Activated CD4-positive, alpha-beta T cell treated with anti-CD3 and anti-CD28 coated beads, Interleukin-2, amount 50 U/mL, for 16 hours (primary cell): ENCODE results near the gene TMEM163.

Source experiments
- DNase-seq: peaks from one replicate; pipeline ENCODE4 v3.0.0-alpha.2; 2020

The TMEM163 gene

DNA sequence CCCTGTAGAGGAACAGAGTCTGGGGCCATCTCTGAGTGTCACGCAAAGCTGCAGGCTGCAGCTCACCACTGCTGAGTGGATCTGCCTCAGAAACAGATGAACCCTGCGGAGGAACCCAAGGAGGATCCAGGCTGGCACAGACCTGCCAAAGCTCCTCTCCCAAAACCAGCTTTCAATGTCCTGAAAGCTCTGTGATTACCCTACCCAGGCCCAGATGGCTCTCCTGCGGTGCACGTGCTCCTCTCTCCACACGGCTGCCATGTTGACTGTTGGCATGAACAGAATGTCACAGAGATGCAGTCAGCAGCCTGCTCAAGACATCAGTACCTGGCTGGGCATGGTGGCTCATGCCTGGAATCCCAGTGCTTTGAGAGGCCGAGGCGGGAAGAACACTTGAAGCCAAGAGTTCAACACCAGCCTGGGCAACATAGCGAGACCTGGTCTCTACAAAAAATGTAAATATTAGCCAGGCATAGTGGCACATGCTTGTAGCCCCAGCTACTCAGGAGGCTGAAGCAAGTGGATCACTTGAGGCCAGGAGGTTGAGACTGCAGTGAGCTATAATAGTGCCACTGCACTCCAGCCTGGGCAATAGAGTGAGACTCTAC, 248.1 kb downstream of the TMEM163 start:
- no peak for DNase-seq

DNA sequence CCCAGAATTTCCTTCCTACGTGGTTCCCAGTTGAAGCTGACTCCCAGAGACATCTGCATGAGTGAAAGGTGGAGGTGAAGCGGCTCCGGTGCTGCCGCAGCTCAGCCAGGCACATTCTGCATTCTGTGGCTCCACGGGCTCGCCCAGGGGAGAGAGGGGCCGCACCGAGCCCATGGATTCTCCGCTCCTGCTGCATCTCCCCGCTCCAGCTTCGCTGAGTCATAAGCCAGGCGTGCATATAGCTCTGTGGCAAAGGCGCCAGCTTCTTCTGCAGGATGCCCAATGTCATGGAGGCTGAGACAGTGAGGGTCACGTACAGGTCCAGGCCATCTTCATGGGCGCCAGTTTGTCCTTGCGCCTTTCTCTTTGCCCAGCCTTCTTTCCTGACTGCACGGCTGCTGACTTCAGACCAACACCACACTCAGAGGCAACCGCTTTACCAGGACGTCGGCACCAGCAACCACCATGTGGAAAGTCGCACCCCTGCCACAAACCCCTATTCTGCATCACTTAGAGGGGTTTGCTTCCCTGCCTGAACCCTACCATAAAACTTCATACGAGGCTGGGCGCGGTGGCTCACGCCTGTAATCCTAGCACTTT, 249.2 kb downstream of the TMEM163 start:
- no peak for DNase-seq

DNA sequence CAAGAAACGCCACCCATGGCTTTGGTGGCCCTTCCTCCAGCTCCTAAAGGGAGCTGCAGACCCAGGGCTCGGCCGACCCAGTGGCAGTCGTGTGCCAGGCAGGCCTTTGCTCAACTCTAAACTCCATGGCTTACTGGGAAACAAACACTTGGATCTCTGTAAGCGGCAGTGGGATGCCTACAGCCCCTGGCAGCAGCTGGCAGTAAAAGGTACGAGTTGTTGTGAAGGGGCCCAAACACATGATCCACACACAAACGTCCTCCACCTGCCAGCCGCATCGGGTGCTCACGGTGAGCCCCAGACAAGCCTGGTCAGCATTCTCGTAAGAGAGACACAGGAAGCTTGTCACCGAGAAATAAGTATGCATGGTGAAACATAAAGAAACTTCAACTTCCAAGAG, 250.0 kb downstream of the TMEM163 start:
- DNase-seq: no peak

DNA sequence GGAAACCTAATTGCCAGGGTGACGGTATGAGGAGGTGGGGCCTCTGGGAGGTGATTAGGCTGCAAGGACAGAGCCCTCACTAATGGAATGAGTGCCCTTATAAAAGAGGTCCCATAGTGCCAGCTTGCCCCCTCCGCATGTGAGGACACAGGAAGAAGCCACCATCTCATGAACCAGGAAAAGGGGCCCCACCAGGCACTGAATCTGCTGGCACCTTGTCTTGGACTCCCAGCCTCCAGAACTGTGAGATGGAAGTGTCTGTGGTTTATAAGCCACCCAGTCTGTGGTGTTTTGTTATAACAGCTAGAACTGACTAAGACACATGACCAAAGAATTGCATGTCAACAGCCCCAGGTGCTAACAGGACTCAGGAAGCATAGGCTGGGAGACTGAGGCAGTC, 250.6 kb downstream of the TMEM163 start:
- no peak for DNase-seq

DNA sequence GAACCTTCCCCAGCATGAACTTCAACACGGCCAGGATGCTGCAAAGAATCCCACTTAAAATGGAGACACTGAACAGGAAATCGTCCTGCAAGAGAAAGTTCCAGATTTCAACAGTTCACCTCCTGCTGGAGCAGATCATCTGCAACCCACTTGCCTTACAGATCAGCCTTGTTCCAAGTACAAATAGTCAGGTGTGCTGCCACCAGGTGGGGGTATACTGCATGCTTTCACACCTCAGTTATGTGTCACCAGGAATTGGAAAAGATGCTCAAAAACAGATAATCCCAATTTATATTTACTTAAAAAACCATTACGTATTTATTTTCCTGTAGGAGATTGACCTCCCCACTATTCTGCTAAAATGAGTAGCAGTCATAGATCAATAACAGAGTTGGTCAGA, 252.7 kb downstream of the TMEM163 start:
- DNase-seq: peak; percentile 9

DNA sequence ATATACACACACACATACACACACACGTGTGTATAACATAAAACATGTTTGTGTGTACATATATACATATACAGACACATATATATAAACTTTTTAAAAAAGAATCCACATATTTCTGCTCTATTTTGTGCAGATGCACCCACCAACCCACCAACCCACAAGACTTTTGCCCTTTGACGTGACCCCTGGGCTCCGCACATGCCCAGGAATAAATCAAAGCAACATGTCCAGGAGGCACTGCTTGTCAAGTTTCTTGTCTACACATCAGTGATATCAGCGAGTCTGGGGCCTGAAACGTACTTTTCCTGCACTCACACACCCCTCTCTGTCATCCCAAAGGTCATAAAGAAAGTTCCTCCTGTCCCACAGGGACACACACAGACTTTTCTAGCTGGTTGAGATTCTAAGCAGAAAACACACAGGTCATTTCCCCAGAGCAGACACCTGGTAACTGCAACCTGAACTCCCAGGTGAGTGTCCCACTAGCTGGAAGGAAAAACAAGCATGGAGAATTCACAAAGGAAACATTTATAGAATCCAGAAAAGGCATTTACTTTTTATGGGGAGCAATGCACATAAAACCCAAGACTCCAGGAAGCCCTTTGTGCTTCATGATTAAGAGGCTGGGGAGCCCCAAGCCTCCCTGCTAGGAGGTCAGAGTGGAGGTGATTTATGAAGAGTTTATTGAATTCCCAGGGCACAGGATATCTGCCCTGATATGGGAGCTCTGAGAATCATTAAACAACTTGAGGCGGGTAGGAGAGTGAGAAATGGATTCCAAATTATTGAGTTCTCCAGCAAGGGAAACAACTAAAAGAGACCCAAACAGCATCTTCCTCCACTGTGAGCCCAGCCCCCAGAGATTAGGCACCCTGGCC, 253.3 kb downstream of the TMEM163 start:
- no peak for DNase-seq

DNA sequence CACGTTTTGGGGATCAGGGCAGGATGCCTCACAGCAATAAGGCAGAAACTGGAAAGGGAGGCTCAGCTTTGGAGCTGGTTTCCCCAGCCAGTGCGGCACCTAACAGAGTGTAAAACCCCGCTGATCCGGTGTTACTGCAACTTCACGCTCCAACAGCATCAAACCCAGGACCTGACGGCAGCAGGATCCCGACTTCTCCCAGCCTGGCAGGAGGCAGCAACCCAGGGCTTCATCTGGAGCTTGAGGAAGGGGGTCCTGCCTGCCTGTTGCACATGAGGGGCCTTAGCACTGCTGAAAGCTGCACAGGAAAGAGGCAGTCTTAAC, 255.1 kb downstream of the TMEM163 start:
- no peak for DNase-seq

DNA sequence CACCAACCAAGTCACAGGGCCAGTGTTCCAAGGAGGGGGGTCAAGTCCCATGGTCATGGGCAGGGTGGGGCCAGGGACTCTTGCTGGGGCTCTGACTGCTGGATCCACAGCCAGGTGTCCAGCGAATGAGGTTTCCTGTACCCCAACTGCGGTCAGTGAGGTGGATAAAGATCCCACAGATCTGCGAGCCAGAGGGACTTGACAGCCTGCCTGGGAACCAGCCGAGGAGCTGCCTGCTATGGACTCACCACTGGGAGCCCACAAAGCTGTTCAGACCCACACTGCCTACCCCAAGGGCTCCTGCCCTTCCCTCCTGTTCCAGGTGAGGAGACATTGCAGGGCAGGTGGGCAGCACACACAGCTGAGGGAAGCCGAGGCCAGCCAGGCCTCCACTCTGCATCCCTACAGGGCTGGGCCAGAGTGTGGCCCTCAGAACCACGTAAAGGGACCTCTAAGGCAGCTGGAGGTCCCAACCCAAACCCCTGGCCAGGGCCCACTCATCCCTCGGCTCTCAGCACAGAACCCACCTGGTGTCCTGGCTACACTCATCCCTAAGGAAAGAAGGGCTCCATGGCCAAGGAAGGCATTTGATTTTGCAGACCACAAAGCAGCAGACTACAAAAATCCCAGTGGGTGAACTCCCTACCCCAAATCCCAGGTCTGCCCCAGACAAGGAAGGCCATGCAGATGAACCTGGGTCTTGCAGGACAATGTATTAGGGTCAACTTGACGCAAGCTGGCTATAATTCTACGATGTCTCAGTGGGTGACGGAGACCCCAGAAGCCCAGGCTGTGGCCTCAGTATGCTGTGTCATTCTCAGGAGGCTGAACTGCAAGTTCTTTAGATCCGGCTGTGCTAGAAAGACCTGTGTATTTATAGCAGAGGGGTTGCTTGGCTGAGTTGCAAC, 255.8 kb downstream of the TMEM163 start:
- DNase-seq: no peak

DNA sequence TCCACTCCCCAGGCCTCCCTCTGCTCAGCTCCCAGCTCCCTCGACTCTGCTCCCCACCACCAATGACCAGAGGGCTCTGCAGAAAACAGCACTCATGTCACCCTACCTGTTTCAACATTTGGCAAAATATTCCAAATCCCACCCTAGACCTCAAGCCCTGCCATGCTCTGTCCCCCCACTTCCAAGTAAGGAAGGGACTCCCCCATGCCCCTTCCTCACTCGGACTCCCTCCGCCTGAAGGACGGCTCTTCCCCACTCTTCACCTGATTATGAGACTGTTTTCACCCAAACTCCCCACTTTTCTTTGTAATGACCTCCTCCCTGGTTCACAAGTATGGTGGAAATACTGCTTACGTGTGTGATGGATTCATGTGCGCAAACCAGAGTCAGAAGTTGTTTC, 256.5 kb downstream of the TMEM163 start:
- DNase-seq: no peak

DNA sequence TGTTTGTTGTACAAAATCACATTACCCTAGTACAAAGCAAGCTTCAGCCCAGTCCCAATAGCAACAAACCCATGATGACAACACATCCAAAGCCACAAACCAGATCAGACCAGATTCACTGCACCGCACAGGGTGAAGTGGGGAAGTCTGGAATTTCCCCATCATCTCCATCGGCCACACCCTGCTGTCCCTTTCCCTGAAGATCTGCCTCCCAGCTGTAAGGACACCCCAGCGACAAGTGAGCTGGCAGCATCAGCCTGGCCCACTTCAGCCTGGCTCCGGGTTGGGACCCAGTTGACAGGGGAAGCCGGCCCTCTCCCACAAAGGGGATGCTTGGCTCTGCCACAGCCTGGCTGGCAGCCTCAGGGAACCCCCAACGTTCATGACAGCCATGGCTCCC, 257.3 kb downstream of the TMEM163 start:
- DNase-seq: no peak

DNA sequence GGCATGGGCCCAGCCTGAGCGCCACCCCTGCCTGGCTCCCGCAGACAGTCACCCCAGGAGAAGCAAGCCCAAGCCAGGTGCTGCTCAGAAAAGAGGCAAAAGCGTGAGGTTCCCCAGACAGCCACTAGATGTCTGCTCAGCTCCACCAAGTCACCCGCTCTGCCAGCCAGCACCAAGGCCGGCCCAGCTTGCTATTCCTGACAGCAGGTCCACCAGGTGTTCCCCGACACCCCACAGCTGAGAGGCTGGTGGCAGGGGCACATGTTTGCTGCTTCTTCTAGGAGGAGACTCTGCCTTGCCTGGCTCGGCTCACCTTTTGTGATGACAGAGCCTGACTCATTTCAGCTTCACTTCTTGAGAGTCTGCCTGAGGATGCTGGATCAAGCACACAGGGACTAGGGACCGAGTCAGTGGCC, 258.2 kb downstream of the TMEM163 start:
- DNase-seq: peak; percentile 35

DNA sequence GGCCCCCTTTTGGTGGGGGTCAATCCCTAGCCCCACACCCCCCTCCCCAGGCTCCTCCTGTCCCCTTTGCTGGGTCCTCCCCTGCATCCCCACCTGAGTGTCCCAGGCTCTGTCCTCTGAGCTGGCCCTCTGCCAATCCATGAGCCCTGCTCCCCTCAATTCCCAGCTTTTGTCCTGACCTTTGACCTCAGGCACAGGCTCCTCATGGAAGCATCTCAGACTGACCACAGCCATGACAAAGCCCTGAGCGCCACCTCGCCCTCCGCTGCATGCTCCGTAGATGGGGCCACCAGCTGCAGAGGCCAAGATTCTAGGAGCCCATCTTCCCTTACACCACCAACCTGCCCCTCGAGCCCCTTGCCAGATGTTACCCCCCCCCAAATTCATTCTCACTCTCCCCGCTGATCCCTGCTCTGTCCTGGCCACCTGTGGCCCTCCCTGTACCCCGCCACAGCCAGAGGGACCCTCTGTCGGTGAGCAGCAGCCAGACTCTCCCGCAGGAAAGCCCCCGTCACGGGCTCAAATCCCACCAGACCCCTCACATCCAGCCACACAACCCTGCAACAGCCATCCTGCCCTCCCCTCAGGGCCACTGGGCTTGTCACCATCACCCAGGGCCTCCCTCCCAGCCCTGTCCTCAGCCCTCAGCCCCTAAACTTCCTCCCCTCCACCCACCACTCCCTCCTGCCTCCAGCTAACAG, 258.9 kb downstream of the TMEM163 start:
- DNase-seq: no peak

DNA sequence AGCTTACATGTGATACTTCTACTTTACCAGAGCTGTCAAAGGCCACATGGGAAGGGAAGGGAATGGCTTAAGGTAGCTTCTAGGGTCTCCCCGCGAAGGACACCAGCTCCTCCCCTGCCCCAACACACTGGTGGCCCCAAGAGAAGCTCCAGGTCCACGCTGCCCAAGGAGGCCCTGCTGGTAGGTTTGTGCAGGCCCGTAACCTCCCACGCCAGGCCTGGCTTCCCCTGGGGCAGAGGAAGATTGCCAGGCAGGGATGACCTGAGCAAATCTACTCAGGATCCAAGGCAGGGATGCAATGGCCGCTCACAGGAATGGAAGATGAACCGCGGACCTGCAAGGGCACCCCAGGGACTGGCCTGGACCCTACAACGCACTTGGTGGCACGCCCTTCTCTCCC, 259.9 kb downstream of the TMEM163 start:
- no peak for DNase-seq

DNA sequence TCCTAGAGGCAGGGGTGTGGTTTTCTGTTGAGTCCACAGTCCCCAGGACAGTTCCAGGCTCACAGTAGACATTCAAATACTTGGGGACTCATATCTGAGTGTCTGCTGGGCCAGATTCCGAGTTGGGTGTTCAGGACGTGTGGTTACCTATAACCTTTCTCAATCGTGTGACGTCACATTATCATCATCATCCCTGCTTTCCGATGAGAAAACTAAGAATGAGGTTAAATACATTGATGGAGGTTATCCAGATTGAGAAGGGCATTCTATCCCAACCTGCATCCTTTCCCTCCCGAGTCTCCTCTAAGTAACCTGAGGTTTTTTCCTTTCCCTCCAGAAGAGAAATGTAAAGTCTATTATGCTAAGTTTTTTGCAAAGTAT, 260.3 kb downstream of the TMEM163 start:
- DNase-seq: no peak

DNA sequence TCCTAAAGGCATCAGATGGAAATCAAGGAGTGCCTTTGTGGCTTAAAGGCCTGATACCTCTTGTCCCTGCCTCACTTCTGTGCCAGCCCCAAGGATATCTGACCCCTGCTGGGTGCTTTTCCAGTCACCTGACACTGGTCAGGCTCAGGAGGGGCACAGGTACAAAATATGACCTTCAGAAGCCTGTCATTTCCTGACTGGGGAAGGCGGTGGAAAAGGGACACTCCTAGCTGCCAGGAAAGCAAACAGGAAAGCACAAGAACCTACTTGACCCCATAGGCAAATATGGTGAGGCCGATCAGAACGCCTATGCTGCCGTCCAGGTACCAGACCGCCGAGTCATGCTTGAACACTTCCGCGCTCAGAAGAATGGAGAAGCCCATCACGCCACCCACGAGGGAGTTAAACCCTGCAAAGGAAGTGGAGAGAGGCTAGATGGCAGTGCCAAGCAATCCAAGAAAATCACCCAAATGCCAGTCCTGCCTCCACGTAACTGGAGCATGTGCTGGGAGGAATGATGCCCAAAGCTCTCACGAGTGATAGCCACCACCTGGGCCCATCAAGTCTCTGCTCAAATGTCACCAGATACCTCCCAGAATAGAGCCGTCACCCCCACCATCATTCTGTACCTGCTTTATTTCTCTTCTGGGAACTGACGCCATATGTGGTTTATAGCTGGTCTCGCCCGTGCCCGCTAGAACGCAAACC, 260.9 kb downstream of the TMEM163 start:
- DNase-seq: no peak

DNA sequence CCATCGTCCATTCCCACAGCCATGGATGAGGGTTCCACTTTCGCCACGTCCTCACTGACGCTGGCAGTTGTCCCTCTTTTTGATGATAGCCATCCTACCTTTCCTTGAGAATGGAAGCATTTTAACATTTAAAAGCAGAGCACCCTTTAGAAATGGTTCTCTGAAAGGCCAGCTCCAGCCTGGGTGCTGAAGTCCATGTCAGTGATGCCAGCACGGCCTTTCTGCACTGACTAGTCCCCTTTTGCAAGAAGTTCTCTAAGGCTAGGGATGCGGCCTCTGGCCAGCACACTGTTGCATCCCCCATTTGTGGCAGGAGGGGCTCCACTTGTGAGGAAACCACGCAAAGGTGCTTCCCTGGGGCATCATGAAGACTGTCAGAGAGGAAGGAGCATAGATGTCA, 261.4 kb downstream of the TMEM163 start:
- no peak for DNase-seq

DNA sequence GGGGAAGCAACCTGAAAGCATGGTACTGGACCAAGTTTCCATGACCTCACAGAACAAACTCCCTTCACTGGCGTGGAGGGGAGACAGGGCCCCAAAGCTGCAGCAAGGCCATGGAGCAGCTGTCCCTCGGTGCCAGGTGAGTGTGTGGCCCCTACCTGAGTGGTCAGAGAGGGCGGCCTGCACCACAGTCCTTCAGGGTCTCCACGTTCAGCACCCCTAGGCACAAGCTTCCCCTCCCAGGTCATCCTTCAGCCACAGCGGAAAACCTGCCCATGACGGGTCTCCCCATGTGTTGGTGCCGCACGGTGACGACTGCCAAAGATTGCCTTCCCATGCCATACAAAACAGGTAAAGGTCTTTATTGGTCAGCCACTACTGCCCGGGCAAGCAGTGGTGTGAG, 263.4 kb downstream of the TMEM163 start:
- no peak for DNase-seq

DNA sequence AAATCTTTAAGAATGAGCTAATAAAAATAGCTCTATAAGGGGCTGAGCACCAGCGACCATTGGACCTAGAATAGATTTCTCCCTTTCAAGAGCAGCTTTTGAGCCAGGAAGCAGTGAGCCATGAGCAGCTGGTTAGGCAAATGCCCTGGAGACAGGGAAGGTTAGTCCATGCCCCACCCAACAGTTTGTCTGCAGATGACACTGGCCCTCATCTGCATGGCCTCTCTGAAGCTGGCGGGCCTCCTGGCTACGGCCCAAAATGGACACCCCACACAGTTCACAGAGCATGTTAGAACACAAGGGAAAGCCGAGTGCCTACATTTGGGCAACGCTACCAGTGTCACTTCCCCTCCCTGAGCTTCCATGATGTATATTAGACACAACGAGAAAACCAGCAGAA, 263.9 kb downstream of the TMEM163 start:
- DNase-seq: no peak

DNA sequence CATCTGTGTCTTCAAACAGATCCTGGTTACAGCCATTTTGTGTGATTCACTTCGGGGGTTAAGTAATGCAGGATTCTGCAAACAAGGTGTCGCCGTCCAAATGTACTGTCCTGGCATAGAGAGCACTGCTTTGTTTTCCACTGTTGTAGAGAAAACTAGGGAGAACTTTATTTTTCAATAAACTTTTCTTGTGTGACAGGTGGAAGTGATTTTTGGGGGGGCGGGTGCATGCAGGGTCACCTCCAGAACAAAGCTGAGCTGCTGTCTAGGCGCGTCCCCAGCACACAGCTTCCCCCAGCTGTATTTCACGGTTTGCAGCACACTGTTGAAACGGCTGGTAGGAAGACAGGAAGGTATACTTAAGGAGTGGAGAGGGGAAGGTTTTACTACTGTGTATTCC, 264.4 kb downstream of the TMEM163 start:
- no peak for DNase-seq

DNA sequence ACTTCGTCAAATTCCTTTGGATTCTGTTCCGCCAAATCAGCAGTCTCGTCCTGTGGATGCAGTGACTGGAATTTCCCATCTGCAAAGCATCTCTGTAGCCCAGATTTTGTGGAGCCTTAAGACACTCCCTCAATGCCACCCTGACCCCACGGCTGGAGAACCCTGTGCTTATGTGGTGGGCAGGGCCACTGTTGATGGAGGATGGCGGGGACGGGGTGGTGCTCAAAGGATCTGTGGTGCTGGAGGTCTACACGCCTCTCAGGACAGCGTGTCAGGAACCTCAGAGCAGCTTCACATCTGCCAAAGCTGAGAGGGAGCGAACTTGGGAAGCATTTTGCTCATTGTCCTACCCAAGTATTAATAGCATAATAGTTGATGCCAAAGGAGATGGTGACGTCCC, 264.8 kb downstream of the TMEM163 start:
- DNase-seq: no peak

DNA sequence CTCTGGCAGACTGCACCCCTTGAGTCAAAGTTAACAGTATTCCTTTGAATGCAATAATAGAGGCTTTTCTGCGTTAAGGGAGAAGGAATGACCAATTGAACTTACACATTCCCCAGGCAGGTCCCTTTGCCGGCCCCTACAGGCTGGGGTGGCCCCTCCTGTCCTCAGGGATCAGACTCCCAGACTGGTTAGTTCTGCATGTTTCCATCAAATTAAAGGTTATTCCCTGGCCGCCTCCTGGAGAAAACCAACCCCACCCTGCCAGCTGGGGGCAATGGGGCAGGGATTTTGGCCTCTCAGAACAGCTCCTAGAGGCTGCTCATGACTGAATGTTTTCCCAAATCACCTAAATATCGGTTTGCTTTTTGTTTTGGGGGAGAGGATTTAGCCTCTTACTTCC, 265.3 kb downstream of the TMEM163 start:
- DNase-seq: no peak
